ENCODE results near the gene CORO6.

CORO6 gene

DNA sequence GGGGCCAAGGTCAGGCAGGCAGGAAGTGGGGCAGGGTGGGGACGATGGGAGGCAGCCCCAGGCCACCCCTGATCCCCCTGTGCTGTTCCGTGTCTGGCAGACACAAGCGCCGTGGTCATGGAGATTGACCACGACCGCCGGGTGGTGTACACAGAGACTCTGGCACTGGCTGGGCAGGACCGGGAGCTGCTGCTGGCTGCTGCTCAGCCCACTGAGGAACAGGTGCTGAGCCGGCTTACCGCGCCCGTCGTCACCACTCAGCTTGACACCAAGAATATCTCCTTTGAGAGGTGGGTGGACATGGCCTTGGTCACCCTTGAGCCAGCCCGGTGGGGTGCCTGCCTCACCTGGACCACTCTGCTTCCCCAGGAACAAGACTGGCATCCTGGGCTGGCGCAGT, 13.7 kb downstream of the CORO6 start:
- Histone ChIP-seq H3F3A (ENCODE audit: low read depth) (no peaks in the 10 kb centered on the region), H3K79me2 (ENCODE audit: insufficient read depth, low read length) (no peaks in the 10 kb centered on the region), H3K4me2 (ENCODE audit: low read depth, low read length, poor library complexity, severe bottlenecking) (no peak overlapping the region), H3K9me3 (ENCODE audit: insufficient read depth, low read depth, low read length) (no peaks in the 10 kb centered on the region), H3K36me3 (ENCODE audit: insufficient read depth, low read length) (no peaks in the 10 kb centered on the region), H3K27me3 (ENCODE audit: insufficient read depth, low read length, poor library complexity, severe bottlenecking) (no peaks in the 10 kb centered on the region), H3K4me1 (ENCODE audit: insufficient read depth, low read length, poor library complexity, severe bottlenecking) (no peaks in the 10 kb centered on the region), H4K20me1 (ENCODE audit: insufficient read depth, low read length, poor library complexity, severe bottlenecking) (no peaks in the 10 kb centered on the region), H3K9me2 (replicated peaks; ENCODE audit: low read depth, low read length) (no peaks in the 10 kb centered on the region), H3K9ac (ENCODE audit: low read depth, low read length, poor library complexity, severe bottlenecking) (no peak overlapping the region), H2AFZ (ENCODE audit: low read length) (no peak overlapping the region), H3K4me3 (ENCODE audit: low read length, poor library complexity, severe bottlenecking) (no peak overlapping the region)
- TF ChIP-seq, protein P1, sequence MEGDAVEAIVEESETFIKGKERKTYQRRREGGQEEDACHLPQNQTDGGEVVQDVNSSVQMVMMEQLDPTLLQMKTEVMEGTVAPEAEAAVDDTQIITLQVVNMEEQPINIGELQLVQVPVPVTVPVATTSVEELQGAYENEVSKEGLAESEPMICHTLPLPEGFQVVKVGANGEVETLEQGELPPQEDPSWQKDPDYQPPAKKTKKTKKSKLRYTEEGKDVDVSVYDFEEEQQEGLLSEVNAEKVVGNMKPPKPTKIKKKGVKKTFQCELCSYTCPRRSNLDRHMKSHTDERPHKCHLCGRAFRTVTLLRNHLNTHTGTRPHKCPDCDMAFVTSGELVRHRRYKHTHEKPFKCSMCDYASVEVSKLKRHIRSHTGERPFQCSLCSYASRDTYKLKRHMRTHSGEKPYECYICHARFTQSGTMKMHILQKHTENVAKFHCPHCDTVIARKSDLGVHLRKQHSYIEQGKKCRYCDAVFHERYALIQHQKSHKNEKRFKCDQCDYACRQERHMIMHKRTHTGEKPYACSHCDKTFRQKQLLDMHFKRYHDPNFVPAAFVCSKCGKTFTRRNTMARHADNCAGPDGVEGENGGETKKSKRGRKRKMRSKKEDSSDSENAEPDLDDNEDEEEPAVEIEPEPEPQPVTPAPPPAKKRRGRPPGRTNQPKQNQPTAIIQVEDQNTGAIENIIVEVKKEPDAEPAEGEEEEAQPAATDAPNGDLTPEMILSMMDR (conservative IDR thresholded peaks at IDR 0.05; ENCODE audit: low read length), result no peak
- TF ChIP-seq EZH2phosphoT487 (IDR thresholded peaks at IDR 0.05; ENCODE audit: borderline replicate concordance), result no peak

DNA sequence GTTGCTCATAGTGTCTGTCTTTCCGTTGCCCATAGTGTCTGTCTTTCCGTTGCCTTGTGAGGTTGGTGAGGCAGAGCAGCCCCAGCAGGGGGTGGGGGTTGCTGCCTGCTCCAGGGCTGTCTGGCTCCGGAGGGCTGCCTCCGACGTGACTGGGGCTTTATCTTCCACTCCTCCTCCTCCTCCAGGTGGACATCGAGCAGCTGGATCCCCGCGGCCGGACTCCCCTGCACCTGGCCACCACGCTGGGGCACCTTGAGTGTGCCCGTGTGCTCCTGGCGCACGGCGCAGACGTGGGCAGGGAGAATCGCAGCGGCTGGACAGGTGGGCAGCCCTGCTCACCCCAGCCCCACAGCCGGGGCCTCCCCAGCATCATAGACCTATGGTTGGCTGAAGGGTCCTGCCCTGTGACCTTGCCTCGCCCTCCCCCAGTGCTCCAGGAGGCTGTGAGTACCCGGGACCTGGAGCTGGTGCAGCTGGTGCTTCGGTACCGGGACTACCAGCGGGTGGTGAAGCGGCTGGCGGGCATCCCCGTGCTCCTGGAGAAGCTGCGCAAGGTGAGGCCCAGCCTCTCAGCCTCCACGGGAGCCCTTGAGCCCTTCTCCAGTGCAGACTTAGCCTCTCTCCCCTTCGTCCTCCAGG, 15.0 kb downstream of the CORO6 start:
- no peaks in the 10 kb centered on the region for H3K9me2 ChIP-seq (replicated peaks; ENCODE audit: low read depth, low read length)
- no peaks in the 10 kb centered on the region for H4K20me1 ChIP-seq (ENCODE audit: insufficient read depth, low read length, poor library complexity, severe bottlenecking)
- H3K9ac ChIP-seq (ENCODE audit: low read depth, low read length, poor library complexity, severe bottlenecking), result no peak overlapping the region

DNA sequence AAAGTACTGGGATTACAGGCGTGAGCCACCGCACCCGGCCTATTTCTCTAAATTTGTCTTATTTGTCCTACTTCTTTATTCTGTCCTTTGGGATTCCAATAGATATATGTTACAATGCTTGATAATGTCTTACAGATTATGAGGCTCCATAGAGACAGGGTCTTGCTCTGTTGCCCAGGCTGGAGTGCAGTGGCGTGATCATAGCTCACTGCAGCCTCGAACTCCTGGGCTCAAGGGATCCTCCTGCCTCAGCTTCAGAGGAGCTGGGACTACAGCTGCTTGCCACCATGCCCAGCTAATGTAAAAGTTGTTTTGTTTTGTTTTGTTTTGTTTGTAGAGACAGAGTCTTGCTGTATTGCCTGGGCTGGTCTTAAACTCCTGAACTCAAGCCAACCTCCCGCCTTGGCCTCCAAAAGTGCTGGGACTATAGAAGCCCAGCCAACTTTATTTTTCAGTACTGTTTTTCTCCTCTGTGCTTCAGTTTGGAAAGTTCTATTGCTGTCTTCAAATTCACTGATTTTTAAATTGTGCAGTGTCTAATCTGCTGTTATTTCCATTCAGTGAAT, 19.5 kb downstream of the CORO6 start:
- Histone ChIP-seq H4K20me1 (ENCODE audit: insufficient read depth, low read length, poor library complexity, severe bottlenecking) (no peaks in the 10 kb centered on the region), H3K9ac (ENCODE audit: low read depth, low read length, poor library complexity, severe bottlenecking) (no peak overlapping the region), H3K27me3 (ENCODE audit: insufficient read depth, low read length, poor library complexity, severe bottlenecking) (no peaks in the 10 kb centered on the region), H2AFZ (ENCODE audit: low read length) (no peak overlapping the region), H3K9me3 (ENCODE audit: insufficient read depth, low read depth, low read length) (no peaks in the 10 kb centered on the region), H3F3A (ENCODE audit: low read depth) (no peaks in the 10 kb centered on the region), H3K4me2 (ENCODE audit: low read depth, low read length, poor library complexity, severe bottlenecking) (no peak overlapping the region), H3K4me1 (ENCODE audit: insufficient read depth, low read length, poor library complexity, severe bottlenecking) (no peaks in the 10 kb centered on the region), H3K9me2 (replicated peaks; ENCODE audit: low read depth, low read length) (no peaks in the 10 kb centered on the region), H3K36me3 (ENCODE audit: insufficient read depth, low read length) (no peaks in the 10 kb centered on the region), H3K4me3 (ENCODE audit: low read length, poor library complexity, severe bottlenecking) (no peak overlapping the region), H3K79me2 (ENCODE audit: insufficient read depth, low read length) (no peaks in the 10 kb centered on the region)
- TF ChIP-seq, protein P1 (conservative IDR thresholded peaks at IDR 0.05; ENCODE audit: low read length), result no peak
- no peak for TF ChIP-seq EZH2phosphoT487 (IDR thresholded peaks at IDR 0.05; ENCODE audit: borderline replicate concordance)

More for the DNA sequence above, 15.0 kb downstream of the CORO6 start:
- Histone ChIP-seq H3K9me3 (ENCODE audit: insufficient read depth, low read depth, low read length) (no peaks in the 10 kb centered on the region), H2AFZ (ENCODE audit: low read length) (no peak overlapping the region), H3K4me3 (ENCODE audit: low read length, poor library complexity, severe bottlenecking) (no peak overlapping the region), H3K4me2 (ENCODE audit: low read depth, low read length, poor library complexity, severe bottlenecking) (no peak overlapping the region), H3K36me3 (ENCODE audit: insufficient read depth, low read length) (no peaks in the 10 kb centered on the region), H3F3A (ENCODE audit: low read depth) (no peaks in the 10 kb centered on the region), H3K79me2 (ENCODE audit: insufficient read depth, low read length) (no peaks in the 10 kb centered on the region), H3K27me3 (ENCODE audit: insufficient read depth, low read length, poor library complexity, severe bottlenecking) (no peaks in the 10 kb centered on the region), H3K4me1 (ENCODE audit: insufficient read depth, low read length, poor library complexity, severe bottlenecking) (no peaks in the 10 kb centered on the region)
- TF ChIP-seq, protein P1 (conservative IDR thresholded peaks at IDR 0.05; ENCODE audit: low read length), result no peak

Measured in Loucy (cell line).